Activated B cell treated with CpG ODN at 0.5 μM for 24 hours (primary cell): ENCODE measurements around the gene NXNL2. TPM values are rescaled to one million over a fixed set of nuclear protein-coding genes. Genes with fewer than 3 reads are reported as not detected.

ENCODE experiments used
- ATAC-seq: fragments of 200-7000 bp; cut with Tn5 transposase; one replicate; pipeline ENCODE4 v1.10.0; 2021; ENCODE audit warnings: low read depth, mild to moderate bottlenecking, moderate library complexity
- CTCF ChIA-PET: fragments of 350-600 bp; sonication (Branson Sonifier 250); formaldehyde crosslinking; loops from one replicate; lab custom pipeline; 2021; ENCODE audit warnings: antibody characterized with exemption; lab: Charles Lee
- POLR2A ChIA-PET: fragments of 350-600 bp; sonication (Branson Sonifier 250); formaldehyde crosslinking; loops from one replicate; lab custom pipeline; 2021; ENCODE audit warnings: antibody characterized with exemption; lab: Charles Lee
- DNase-seq: peaks from one replicate; pipeline ENCODE4 v3.0.0; 2022
- H3K27ac Mint-ChIP-seq: one replicate; pipeline ENCODE4 v1.8.0; 2020; ENCODE audit warnings: mixed read lengths
- H3K27me3 Mint-ChIP-seq: one replicate; pipeline ENCODE4 v1.8.0; 2021; ENCODE audit warnings: mixed read lengths
- H3K36me3 Mint-ChIP-seq: one replicate; pipeline ENCODE4 v1.8.0; 2021; ENCODE audit warnings: low read depth, mixed read lengths
- H3K4me1 Mint-ChIP-seq: one replicate; pipeline ENCODE4 v1.8.0; 2021; ENCODE audit warnings: mixed read lengths
- H3K4me3 Mint-ChIP-seq: one replicate; pipeline ENCODE4 v1.8.0; 2020; ENCODE audit warnings: mild to moderate bottlenecking, mixed read lengths
- H3K9me3 Mint-ChIP-seq: one replicate; pipeline ENCODE4 v1.8.0; 2020; ENCODE audit warnings: mixed read lengths
- CTCF ChIP-seq: fragments of 200-600 bp; IDR thresholded peaks from one replicate; pipeline ENCODE4 v1.8.0; 2022; ENCODE audit warnings: antibody characterized with exemption, mild to moderate bottlenecking
- intact Hi-C: fragments of 100-400 bp; cut with micrococcal nuclease; formaldehyde crosslinking; loops from one replicate; pipeline ENCODE4 v1.15.1; 2024
- total RNA-seq: library from RNA; stranded (reverse); gene quantifications from 2 replicates; pipeline ENCODE4 v1.2.3, GENCODE V29; 2022

Gene NXNL2
- total RNA-seq, 1 donor from 2014 or later = not detected

GRCh38 chr9:88567870-88568269, 32.9 kb downstream of the NXNL2 start:
- Mint-ChIP-seq H3K36me3 (no peaks in the 10 kb centered on the region), H3K4me1 (no peaks in the 10 kb centered on the region), H3K4me3 (no peak overlapping the region), H3K27me3 (no peaks in the 10 kb centered on the region), H3K9me3 (no peaks in the 10 kb centered on the region), H3K27ac (no peak overlapping the region)
- no peak for DNase-seq
- ChIA-PET POLR2A (no interaction called here), CTCF (no interaction called here)
- ATAC-seq = no peak
- intact Hi-C loops = no loop called here
- TF ChIP-seq CTCF = no peak

GRCh38 chr9:88571419-88571818, 36.4 kb downstream of the NXNL2 start:
- peaks cover 11% of the 10 kb centered on the region for H3K27me3 Mint-ChIP-seq
- DNase-seq (no peak), ATAC-seq (no peak)
- H3K4me3 Mint-ChIP-seq = no peak overlapping the region
- ChIA-PET CTCF (no interaction called here), POLR2A (no interaction called here)
- intact Hi-C loops = no loop called here
- H3K27ac Mint-ChIP-seq = no peak overlapping the region
- H3K4me1 Mint-ChIP-seq = no peaks in the 10 kb centered on the region
- H3K36me3 Mint-ChIP-seq = no peaks in the 10 kb centered on the region
- no peaks in the 10 kb centered on the region for H3K9me3 Mint-ChIP-seq
- no peak for TF ChIP-seq CTCF

- intact Hi-C loops = no loop called here
- no peak for TF ChIP-seq CTCF
- Mint-ChIP-seq H3K4me3 (no peak overlapping the region), H3K9me3 (no peaks in the 10 kb centered on the region), H3K27ac (no peak overlapping the region), H3K27me3 (peaks cover 12% of the 10 kb centered on the region), H3K36me3 (no peaks in the 10 kb centered on the region), H3K4me1 (no peaks in the 10 kb centered on the region)
- ChIA-PET POLR2A (no interaction called here), CTCF (no interaction called here)
- no peak for ATAC-seq
- DNase-seq = no peak
Measured at GRCh38 chr9:88572684-88573083, 37.7 kb downstream of the NXNL2 start.

- intact Hi-C loops = loop anchor here (5.0 kb wide), 1 partner anchor 427 kb away; no protein-coding TSS in a partner anchor
- Mint-ChIP-seq H3K9me3 (no peaks in the 10 kb centered on the region), H3K27me3 (peaks cover 12% of the 10 kb centered on the region), H3K4me3 (no peak overlapping the region), H3K36me3 (no peaks in the 10 kb centered on the region), H3K27ac (no peak overlapping the region), H3K4me1 (peaks cover 5% of the 10 kb centered on the region)
- ATAC-seq (no peak), DNase-seq (no peak)
- no peak for TF ChIP-seq CTCF
- POLR2A ChIA-PET = no interaction called here
- CTCF ChIA-PET = no interaction called here
Measured at GRCh38 chr9:88574953-88575352, 40.0 kb downstream of the NXNL2 start.

- Mint-ChIP-seq H3K36me3 (no peaks in the 10 kb centered on the region), H3K27me3 (peaks cover 15% of the 10 kb centered on the region), H3K4me1 (peaks cover 5% of the 10 kb centered on the region), H3K4me3 (no peak overlapping the region), H3K9me3 (no peaks in the 10 kb centered on the region), H3K27ac (no peak overlapping the region)
- ChIA-PET POLR2A (no interaction called here), CTCF (no interaction called here)
- ATAC-seq (no peak), DNase-seq (no peak)
- intact Hi-C loops = loop anchor here (5.0 kb wide), 1 partner anchor 425 kb away; no protein-coding TSS in a partner anchor
- no peak for TF ChIP-seq CTCF
Measured at GRCh38 chr9:88577256-88578120, 42.5 kb downstream of the NXNL2 start.
